Measurements from ENCODE around the gene B4GALT5.
"Not testable (repeated sequence)": the region's sequence is repeated elsewhere in the genome, so short reads cannot be mapped to it uniquely, and the experiment has no call there.

B4GALT5 gene

GRCh38 chr20:49620364-49621240 is 93.1 kb downstream of the B4GALT5 start:
- no peak for DNase-seq

DNA sequence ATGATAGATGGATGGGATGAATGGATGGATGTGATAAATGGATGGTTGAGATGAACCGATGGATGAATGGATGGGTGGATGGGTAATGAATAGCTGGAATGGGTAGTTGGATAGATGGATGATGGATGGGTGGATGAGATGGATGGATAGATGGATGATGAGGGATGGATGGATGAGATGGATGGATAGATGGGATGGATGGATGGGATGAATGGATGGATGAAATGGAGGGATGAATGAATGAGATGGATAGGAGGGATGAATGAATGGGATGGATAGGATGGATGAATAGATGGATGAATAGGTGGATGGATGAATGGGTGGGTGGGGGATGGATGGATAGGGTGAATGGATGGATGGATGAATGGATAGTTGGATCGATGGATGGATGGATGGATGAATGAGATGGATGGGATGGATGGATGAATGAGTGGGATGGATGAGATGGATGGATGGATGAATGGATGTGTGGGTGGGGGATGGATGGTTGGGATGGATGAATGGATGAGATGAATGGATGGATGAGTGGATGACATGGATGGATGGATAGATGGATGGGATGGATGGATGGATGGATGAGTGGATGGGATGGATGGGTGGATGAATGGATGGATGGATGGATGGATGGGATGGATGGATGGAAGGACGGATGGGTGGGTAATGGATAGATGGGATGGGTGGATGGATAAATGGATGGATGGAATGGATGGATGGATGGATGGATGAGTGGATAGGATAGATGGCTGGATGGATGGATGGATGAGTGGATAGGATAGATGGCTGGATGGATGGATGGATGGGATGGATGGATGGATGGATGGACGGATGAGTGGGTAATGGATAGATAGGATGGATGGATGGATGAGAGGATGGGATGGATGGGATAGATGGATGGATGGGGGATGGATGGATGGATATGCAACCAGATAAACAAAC is 94.3 kb downstream of the B4GALT5 start:
- no peak for DNase-seq

GRCh38 chr20:49618289-49618688 is 95.4 kb downstream of the B4GALT5 start:
- DNase-seq, result no peak

GRCh38 chr20:49617394-49617793 is 96.3 kb downstream of the B4GALT5 start:
- not testable (repeated sequence) for DNase-seq

- DNase-seq, result no peak
These were observed 97.3 kb downstream of the B4GALT5 start for GRCh38 chr20:49616154-49617007.

GRCh38 chr20:49615401-49616153 is 98.1 kb downstream of the B4GALT5 start:
- DNase-seq, result no peak

DNA sequence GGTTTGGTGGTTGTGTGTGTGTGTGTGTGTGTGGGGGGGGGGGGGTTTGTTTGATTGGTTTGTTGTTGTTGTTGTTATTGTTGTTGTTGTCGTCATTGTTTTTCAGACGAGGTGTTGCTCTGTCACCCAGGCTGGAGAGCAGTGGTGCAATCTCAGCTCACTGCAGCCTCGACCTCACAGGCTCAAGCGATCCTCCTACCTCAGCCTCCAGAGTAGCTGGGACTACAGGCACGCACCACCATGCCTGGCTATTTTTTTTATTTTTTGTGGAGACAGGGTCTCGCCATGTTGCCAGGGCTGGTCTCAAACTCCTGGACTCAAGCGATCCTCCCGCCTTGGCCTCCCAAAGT is 98.7 kb downstream of the B4GALT5 start:
- not testable (repeated sequence) for DNase-seq

- DNase-seq, result no peak
These were observed 99.2 kb downstream of the B4GALT5 start for GRCh38 chr20:49614338-49615050.

GRCh38 chr20:49612127-49612738 is 101.4 kb downstream of the B4GALT5 start:
- DNase-seq, result no peak

DNA sequence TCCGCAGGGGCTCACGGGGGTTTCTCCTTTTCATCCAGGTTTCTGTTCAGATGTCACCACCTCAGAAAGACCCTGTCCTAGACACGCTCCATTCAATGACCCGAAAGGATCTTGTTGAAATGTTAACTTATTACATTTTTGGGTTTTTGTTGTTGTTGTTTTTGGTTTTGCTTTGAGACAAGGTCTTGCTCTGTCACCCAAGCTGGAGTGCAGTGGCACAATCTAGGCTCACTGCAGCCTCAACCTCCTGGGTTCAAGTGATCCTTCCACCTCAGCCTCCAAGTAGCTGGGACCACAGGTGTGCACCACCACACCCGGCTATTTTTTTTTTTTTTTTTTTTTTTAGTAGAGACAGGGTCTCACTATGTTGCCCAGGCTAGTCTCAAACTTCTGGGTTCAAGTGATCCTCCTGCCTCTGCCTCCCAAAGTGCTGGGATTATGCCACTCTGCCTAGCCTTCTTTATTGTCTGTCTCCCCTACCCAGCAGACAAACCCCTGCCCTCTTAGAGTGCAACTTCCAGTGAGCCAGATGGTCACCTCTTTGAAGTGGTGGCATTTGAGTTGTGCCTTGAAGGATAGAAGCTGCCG is 102.0 kb downstream of the B4GALT5 start:
- not testable (repeated sequence) for DNase-seq

DNA sequence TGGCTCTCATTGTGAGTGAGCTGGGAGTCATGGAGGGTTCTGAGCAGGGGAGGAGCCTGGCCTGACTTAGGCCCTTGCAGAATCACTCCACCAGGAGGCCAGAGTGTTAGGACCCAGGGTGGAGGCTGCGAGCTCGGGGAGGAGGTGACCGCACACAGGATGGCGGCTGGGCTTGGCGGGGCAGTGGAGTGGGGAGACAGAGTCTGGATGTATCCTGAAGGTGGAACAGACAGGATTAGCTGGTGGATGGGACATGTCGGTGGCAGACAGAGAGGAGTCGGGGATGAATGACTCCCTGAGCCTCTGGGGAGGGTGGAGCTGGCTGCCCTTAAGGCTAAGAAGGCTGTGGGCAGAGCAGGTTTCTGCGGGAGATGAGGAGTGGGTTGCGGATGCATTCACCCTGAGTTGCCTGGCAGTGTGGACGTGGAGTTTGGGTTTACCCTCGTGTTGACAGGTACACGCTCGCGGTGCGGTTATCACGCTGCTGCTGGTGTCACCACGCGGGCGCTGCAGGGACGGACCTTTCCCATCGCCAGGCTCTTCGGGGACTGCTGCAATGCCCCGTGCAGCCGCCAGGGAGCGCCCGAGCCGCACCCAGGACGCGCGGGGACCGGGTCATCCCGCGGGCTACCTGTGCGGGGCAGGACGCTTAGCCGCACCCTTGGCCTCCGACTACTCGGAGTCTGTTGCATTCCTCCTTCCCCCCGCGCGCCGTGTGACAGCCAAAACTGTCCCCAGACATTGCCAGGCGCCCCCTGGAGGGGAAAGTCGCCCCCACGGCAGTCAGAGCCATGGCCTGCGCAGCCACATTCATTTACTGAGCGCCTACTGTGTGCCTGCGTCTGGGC is 102.8 kb downstream of the B4GALT5 start:
- DNase-seq, result peak; percentile 56

- DNase-seq, result peak; percentile 68
These were observed 104.7 kb downstream of the B4GALT5 start for GRCh38 chr20:49608752-49609670.

DNA sequence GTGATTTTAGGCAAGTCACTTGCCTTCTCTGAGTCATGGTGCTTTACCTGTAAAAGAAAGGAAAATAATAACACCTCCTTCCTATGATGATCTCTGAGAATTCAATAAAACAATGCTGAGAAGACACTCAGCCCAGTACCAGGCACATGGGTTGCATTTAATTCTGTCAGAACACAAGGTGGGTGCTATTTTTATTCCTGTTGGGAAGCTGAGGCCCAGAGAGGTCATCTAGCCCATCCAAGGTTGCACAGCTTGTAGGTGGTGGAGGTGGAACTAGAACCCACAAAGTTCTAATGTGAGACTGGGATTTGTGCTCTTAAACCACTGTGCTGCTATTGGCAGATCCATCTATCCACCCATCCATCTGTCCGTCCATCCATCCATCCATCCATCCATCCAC is 106.1 kb downstream of the B4GALT5 start:
- no peak for DNase-seq

GRCh38 chr20:49603209-49603627 is 110.5 kb downstream of the B4GALT5 start:
- DNase-seq, result no peak

DNA sequence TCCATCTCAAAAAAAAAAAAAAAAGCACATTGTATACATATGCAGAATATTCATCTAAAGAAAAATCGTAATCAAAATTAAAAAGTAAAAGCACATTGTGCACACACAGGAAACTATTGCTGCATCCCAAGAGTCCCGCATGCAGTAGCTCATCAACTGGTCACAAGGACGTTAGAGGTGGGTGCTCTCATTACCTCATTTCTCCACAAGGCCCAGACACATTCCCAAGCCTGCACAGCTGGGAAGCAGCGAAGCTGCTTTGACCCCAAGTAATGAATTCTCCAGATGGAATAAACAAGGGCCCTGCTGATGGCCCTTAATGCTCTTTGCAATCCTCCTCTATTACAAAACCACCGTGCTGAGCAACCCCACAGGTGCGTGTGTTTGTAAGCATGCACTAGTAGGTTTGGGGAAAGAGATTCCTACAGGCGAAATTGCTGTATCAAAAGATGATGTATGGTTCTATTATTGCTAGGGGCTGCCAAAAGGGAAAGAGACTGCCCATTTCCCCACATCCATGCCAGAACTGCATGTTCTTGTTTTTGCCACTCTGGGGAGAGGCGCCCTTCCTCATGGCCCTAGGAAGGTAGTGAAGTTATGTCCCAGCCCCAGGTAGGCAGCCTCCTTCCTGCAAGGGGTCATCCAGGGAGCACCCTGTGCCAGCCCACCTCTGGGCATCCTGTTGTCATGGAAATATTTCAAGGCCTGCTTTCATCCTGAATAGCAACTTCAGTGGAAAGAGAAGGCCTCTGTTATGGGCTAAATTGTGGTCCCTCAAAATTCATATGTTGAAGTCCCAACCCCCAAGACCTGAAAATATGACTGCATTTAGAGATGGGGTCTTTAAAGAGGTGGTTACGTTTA is 111.1 kb downstream of the B4GALT5 start:
- DNase-seq, result no peak

DNA sequence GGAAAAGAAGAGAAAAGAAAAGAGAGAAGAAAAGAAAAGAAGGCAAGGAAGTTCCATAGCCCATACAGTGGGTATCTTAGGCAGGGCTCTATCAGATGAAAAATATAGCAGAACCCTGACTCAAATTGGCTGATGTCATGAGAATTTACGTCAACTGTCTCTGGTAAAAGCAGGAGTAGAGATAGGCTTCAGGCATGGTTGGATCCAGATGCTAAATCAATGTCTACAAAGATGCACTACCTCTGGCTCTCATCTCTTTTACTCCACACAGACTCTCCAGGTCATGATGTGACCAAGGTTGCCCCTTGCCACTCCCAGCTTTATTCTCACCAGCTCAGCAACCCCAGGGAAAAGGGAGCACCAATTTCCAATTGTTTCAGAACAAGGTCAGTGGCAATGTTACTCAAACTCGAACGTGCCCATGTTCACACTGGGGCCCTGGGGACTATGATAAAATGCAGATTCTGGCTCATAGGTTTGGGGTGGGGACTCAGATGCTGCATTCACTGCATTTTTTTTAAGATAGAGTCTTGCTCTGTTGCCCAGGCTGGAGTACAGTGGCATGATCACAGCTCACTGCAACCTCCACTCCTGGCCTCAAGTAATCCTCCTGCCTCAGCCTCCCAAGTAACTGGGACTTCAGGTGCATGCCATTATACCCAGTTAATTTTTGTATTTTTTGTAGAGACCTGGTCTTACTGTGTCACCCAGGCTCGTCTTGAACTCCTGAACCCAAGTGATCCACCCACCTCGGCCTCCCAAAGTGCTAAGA is 112.3 kb downstream of the B4GALT5 start:
- DNase-seq, result no peak

DNA sequence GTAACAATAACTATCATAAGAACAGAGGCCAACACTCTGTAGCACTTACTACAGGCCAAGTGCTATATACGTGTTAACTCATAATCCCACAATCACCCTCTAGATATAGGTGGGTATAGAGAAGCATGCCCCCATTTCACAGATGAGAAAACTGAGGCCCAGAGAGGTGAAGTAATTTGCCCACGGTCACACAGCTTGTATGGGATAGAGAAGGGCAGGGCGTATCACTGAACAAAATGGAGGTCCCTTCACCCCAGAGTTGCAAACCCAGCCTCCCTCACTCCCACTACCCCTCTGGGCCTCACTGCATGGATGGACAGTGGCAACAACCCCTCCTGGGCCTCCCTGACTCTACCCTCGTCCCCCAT is 113.9 kb downstream of the B4GALT5 start:
- DNase-seq, result no peak
